Glomerular visceral epithelial cell (primary cell): ENCODE results near the gene SPATA31C2.
"Not testable (repeated sequence)": the region's sequence is repeated elsewhere in the genome, so short reads cannot be mapped to it uniquely, and the experiment has no call there.

Experiments
- DNase-seq: peaks from one replicate; pipeline ENCODE4 v3.0.0-alpha.2; 2016; ENCODE audit errors: extremely low spot score

SPATA31C2 gene

DNA sequence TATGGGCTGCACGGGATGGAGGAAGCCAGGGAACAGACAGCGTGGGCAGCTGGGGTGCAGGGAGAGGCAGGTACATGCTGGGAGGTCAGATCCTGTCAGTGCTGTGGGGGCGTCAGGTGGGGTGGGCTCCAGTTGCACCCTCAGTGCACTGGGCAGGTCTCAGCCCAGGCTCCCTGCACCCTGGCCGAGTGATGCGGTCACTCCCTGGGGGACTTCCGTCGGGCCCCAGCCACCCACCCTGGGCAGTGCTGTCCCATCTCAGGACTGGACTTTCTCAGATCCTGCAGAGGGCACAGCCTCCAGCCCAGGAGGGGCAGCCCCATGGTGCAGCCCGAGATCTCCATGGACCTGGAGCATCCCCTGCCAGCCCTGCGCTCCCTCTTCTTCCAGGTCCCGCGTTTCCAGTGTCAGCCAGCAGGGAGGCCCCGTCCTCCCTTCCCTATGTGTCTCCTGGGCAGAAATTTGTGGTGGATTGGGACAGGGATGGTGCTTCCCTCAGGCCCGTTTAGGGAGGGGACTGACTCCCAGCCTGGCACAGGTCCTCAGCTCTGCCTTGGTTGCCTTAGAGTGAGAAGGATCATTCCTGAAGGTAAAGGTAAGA lies 10.5 kb downstream of the SPATA31C2 start:
- DNase-seq = not testable (repeated sequence)

GRCh38 chr9:88123413-88123812 lies 14.9 kb downstream of the SPATA31C2 start:
- DNase-seq = not testable (repeated sequence)

GRCh38 chr9:88118121-88118520 lies 20.2 kb downstream of the SPATA31C2 start:
- not testable (repeated sequence) for DNase-seq

DNA sequence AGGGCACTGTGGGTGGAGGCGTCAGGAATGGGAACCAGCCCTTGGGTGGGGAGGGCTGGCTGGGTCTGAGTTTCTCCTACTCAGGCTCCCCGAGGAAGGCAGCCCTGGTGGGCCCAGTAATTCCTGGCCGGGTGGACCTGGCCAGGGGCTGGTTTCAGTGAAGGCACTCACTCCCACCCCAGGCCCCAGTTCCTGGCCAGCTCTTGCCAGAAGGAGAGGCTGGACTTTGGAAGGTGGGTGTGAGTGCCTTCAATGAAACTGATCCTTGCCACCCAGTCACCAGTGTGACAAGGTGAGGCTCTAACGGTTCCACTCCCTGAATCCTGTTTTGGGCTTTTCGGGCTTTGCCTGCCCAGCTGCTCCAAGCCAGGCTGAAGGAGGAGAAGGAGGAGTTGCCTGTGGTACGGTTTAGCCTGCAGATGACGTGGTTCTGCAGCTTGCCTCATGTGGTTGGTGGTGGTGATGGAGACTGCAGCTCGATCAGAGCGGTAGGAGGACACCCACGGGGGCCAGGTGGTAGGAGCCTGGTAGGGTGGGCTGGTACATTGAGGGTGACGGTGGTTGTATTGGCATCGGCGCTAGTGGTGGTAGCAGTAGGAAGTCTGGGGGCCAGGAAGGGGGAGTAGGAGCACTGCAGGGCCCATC lies 23.2 kb downstream of the SPATA31C2 start:
- DNase-seq = not testable (repeated sequence)

DNA sequence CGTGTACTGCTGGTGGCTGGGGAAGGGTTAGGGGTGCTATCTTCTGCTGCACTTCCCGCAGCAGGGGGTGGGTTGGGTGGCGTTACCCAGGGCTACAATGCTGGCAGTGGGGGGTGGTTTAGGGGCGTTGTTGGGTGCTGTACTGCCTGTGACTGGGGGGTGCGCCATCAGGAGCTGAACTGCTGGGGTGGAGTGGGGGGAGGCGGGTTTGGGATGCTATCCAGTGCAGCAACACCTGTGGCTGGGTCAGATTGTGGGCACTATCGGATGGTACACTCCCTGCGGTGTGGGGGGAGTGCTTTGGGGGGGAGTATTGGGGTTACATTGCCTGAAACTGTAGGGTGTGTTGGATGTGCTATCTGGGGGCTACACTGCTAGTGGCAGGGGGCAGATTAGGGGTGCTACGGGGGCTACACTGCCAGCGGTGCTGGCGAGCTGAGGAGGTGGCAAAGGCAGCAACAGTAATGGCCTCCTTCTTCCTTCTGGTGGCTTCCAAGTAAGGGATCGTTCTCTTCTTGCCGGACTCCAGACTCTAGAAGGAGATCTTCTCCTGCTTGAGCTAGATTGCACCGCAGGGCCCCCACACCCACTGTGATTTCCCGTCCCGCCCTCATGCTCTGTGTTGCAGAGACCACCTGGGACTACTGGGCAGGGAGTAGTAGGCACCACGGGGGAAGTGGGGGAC lies 23.9 kb downstream of the SPATA31C2 start:
- DNase-seq = not testable (repeated sequence)

GRCh38 chr9:88113156-88114130 lies 24.8 kb downstream of the SPATA31C2 start:
- not testable (repeated sequence) for DNase-seq

DNA sequence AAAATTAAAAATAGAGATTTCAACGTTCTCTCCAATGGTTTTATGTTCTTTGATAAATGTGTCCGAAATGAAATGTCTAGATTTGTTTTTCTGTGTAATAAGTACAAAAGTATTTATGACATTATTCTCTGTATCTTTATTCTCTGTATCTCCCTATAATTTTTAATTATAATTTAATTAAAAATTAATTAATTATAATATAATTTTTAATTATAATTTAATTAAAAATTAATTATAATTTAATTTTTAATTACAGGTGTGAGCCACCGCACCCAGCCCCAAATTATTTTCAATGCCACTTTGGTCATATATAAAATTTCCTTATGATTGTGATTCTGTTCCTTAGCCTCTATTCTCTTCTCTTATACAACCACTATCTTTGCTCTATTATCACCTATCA lies 28.2 kb downstream of the SPATA31C2 start:
- DNase-seq = no peak

GRCh38 chr9:88108779-88109178 lies 29.5 kb downstream of the SPATA31C2 start:
- DNase-seq = no peak

GRCh38 chr9:88106492-88106891 lies 31.8 kb downstream of the SPATA31C2 start:
- peak; percentile 33 for DNase-seq

DNA sequence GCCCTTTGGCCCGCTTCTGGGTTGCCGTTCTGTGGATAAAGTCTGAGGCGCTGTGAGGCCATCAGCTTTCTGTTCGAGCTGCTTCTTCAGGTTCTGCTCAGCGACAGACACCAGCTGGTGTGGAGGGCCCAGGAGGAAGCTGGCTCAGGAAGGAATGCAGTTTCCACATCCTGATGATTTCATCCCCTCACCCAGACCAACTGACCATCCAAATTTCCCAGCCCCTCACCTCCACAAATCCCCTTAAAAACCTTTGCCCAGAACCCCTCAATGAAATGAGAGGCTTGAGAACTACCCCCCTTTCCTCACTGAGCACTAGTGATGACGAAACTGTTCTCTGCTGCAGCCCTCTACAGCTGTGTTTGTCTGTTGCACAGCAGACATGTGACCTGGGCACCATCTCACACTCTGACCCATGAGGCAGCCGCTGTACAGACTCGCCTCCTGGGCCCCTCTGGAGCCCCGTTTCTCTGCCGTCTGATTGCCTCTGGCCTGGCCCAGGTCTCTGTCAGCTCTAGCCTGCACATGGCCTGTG lies 45.4 kb downstream of the SPATA31C2 start:
- no peak for DNase-seq

- no peak for DNase-seq
Measured at GRCh38 chr9:88090151-88090581, 48.1 kb downstream of the SPATA31C2 start.

GRCh38 chr9:88087906-88088305 lies 50.4 kb downstream of the SPATA31C2 start:
- DNase-seq = no peak

- DNase-seq = no peak
Measured at GRCh38 chr9:88085476-88085875, 52.8 kb downstream of the SPATA31C2 start.

DNA sequence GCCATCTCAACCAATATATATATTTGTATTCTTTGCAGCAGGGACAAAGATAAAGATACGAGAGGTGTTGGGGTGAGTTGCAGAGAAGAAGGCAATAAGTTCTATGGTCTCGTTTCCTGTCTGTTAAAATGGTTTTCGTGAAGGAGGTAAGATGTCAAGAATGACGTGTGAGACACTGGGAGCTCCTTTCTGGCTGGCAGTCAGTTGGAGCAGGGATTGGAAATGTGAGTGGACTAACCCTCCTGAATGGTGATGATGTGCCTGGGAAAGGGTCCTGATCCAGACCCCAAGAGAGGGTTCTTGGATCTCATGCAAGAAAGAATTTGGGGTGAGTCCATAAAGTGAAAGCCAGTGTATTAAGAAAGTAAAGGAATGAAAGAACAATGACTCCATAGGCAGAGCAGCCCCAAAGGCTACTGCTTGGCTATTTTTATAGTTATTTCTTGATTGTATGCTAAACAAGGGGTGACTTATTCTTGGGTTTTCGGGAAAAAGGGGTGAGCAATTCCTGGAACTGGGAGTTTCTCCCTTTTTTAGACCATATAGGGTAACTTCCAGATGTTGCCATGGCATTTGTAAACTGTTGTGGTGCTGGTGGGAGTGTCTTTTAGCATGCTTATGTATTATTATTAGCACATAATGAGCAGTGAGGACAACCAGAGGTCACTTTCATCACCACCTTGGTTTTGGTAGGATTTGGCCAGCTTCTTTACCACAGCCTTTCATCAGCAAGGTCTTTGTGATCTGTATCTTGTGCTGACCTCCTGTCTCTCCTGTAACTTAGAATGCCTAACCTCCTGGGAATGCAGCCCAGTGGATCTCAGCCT lies 53.7 kb downstream of the SPATA31C2 start:
- DNase-seq = no peak
